Right lobe of liver (tissue), 4 donors: ENCODE results near the gene SDHC.

Experiments
- CTCF ChIP-seq, 4 donors: fragments of 200-600 bp in 3 of 4; fragments of 450-650 bp in 1 of 4; IDR thresholded peaks; one replicate each; pipeline versions ENCODE4 v1.5.1 to v1.8.0; 2016 to 2022; ENCODE audit warnings: antibody characterized with exemption in 4 of 4, mild to moderate bottlenecking in 2 of 4
- POLR2A ChIP-seq: fragments of 450-650 bp; IDR thresholded peaks from one replicate; pipeline ENCODE4 v1.6.1; 2017; ENCODE audit warnings: antibody characterized with exemption, mild to moderate bottlenecking
- donor health status: DM: no; HTN: no; CAD: no.
- donor health status: DM: no; HTN: no; CAD: no.
- donor health status: DM: no; HTN: yes; CAD: no.

- TF ChIP-seq POLR2A (no peak), CTCF (IDR thresholded peaks at IDR 0.05) (no peak)
Observed at GRCh38 chr1:161265305-161265704, 48.9 kb upstream of the SDHC start.
